Heart right ventricle (tissue), 16 donors: ENCODE data around the gene SEMA3A. TPM values are rescaled to one million over a fixed set of nuclear protein-coding genes. Genes with fewer than 3 reads are reported as not detected.
"Not testable (repeated sequence)": the region's sequence is repeated elsewhere in the genome, so short reads cannot be mapped to it uniquely, and the experiment has no call there.

Experiments used
- ATAC-seq, 8 donors: fragments of 200-7000 bp; cut with Tn5 transposase; one replicate each; pipeline ENCODE4 v1.9.1; 2020; ENCODE audit warnings: mild to moderate bottlenecking in 8 of 8, moderate library complexity in 8 of 8, moderate number of reproducible peaks in 1 of 8
- DNase-seq, 2 donors: peaks; one replicate each; pipeline ENCODE4 v3.0.0-alpha.2; 2020
- H3K27ac ChIP-seq, 10 donors: fragments of 200-600 bp; sonication (generic) in 2 of 10; one replicate each; pipeline versions ENCODE4 v1.5.0 to v1.8.0; 2020 to 2022; ENCODE audit warnings: mild to moderate bottlenecking in 3 of 10
- H3K27me3 ChIP-seq, 7 donors: fragments of 200-600 bp; one replicate each; pipeline ENCODE4 v1.8.0; 2021 to 2022; ENCODE audit warnings: mild to moderate bottlenecking in 2 of 7
- H3K36me3 ChIP-seq, 9 donors: fragments of 200-600 bp; sonication (generic) in 1 of 9; one replicate each; pipeline versions ENCODE4 v1.5.0 to v1.8.0; 2020 to 2022; ENCODE audit warnings: mild to moderate bottlenecking in 2 of 9
- H3K4me1 ChIP-seq, 9 donors: fragments of 200-600 bp; sonication (generic) in 1 of 9; one replicate each; pipeline versions ENCODE4 v1.5.0 to v1.8.0; 2020 to 2022; ENCODE audit warnings: mild to moderate bottlenecking in 4 of 9
- H3K4me3 ChIP-seq, 10 donors: fragments of 200-600 bp; sonication (generic) in 2 of 10; one replicate each; pipeline versions ENCODE4 v1.5.0 to v1.8.0; 2020 to 2022; ENCODE audit warnings: mild to moderate bottlenecking in 7 of 10, moderate library complexity in 2 of 10
- H3K9me3 ChIP-seq, 11 donors: fragments of 200-600 bp in 10 of 11; sonication (generic) in 2 of 11; one replicate each; pipeline versions ENCODE4 v1.5.0 to v1.8.0; 2013 to 2022; ENCODE audit warnings: mild to moderate bottlenecking in 2 of 11, control low read depth in 1 of 11, moderate library complexity in 1 of 11
- WGBS, 2 donors: extraction: QIAGEN DNeasy Blood & Tissue Kit; methylation state at CpG; one replicate each; pipeline ENCODE4 v1.1.7; 2013; ENCODE audit warnings: inconsistent platforms in 1 of 2; 5-methylcytosine and 5-hydroxymethylcytosine counted together
- intact Hi-C, 10 donors: fragments of 100-400 bp; cut with DNase I; formaldehyde crosslinking; loops; one replicate each; pipeline versions ENCODE4 v1.11.1 to v1.14.2; 2022
- polyA plus RNA-seq, 2 donors: library from polyadenylated mRNA; stranded (reverse); fragments of 200-250 nt; gene quantifications; one replicate each; pipeline ENCODE4 v1.2.3, GENCODE V29; 2013
- total RNA-seq, 10 donors: library from RNA; stranded (reverse); fragmentation: NEBNext Ultra II Directional in 3 of 10; extraction: Animal tissue kit (Norgen Biotek cat#: 25700) in 3 of 10; gene quantifications; one replicate each; pipeline versions ENCODE4 v1.2.1 to v1.2.4, GENCODE V29; 2021 to 2023
- TF ChIP-seq, protein P1 (sequence below), 9 donors: fragments of 200-600 bp; sonication (generic) in 2 of 9; IDR thresholded peaks; one replicate each; pipeline versions ENCODE4 v1.5.0 to v1.8.0; 2021 to 2022; ENCODE audit warnings: antibody characterized with exemption in 9 of 9, mild to moderate bottlenecking in 5 of 9, moderate library complexity in 1 of 9
- donor health status: Arrhythmogenic right ventricular cardiomyopathy.
- donor health status: ischemic (EF 13 %, LVEDD 7.1; RV severe dilation, severe dysfunction).
- donor health status: healthy with polysubstance abuse.
- donor health status: DM: no; HTN: yes; CAD: no.
- donor health status: DM: no; HTN: no; CAD: no.
- donor health status: ischemic (EF 25% LVEDD 6.9; RV normal size, moderate dysfunction).
- donor health status: ischemic (EF 25% LVEDD 5.7; RV mildly dilated, moderate dysfunction).
- donor health status: healthy.
- donor health status: DM: yes; HTN: yes; CAD: no.
- donor health status: Ischemic cardiomyopathy.
- donor health status: ischemic (EF 35%, LVEDD 5.7; RV mildly dilated, moderate dysfunction).
- donor health status: nonischemic (EF 11% LVEDD 7.7; RV severe dilation, severe dysfunction).
- donor health status: DM: yes; HTN: yes; CAD: no.
- donor health status: PGD.
- donor health status: ischemic (EF 29% LVEDD 5.4; RV normal size, mild dysfunction).
- donor health status: nonischemic (EF 23%, LVEDD 6.1; RV moderate dilation, normal function).

SEMA3A gene
- total and polyA plus RNA-seq, 12 donors = 0.19 to 5.3 (median 1.5) TPM

DNA sequence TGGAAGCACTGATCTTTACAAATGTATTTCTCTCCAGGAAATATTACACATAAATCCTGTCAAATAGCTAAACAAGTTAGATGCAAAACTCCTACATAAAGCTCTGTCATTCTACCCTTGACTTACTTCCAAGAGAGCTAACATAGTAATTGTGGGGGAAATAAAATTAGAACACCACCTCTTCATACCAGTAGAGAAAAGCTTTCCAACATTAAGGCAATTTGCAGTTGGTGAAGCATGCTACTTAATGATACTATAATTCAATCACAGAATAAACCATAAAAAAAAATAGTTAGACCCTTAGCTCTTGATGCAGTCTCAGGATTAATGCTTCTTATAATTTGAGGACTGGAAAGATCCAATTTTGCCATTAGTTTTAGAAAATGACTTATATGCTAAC, 35.2 kb downstream of the SEMA3A start:
- no peaks in the 10 kb centered on the region for H3K36me3 ChIP-seq
- TF ChIP-seq, protein P1, sequence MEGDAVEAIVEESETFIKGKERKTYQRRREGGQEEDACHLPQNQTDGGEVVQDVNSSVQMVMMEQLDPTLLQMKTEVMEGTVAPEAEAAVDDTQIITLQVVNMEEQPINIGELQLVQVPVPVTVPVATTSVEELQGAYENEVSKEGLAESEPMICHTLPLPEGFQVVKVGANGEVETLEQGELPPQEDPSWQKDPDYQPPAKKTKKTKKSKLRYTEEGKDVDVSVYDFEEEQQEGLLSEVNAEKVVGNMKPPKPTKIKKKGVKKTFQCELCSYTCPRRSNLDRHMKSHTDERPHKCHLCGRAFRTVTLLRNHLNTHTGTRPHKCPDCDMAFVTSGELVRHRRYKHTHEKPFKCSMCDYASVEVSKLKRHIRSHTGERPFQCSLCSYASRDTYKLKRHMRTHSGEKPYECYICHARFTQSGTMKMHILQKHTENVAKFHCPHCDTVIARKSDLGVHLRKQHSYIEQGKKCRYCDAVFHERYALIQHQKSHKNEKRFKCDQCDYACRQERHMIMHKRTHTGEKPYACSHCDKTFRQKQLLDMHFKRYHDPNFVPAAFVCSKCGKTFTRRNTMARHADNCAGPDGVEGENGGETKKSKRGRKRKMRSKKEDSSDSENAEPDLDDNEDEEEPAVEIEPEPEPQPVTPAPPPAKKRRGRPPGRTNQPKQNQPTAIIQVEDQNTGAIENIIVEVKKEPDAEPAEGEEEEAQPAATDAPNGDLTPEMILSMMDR (IDR thresholded peaks at IDR 0.05) = no peak

DNA sequence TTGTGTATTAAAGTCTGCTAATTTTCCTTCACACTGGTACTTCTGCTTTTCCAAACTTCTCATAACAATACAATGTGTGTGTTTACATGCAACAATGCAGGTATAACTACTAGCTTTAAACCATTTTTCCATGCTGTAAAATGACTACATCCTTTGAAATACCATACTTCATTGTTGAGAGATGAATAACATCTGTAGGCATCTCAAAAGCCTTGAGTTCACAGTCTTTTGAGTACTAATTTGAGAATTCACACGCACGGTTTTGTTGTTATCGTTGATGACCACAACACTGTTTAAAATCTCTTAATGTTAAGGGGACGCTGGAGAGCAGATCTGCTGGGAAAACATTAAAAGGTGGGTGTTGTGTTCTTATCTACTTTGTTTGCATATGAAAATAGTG, 37.4 kb downstream of the SEMA3A start:
- no peak overlapping the region for H3K4me3 ChIP-seq
- TF ChIP-seq, protein P1 (IDR thresholded peaks at IDR 0.05) = no peak
- no peaks in the 10 kb centered on the region for H3K36me3 ChIP-seq
- no peaks in the 10 kb centered on the region for H3K9me3 ChIP-seq
- no peak for ATAC-seq
- no peak for DNase-seq
- no peaks in the 10 kb centered on the region for H3K4me1 ChIP-seq
- no peaks in the 10 kb centered on the region for H3K27me3 ChIP-seq
- 79 to 82% methylated on average over 4 of the region's 4 CpGs for WGBS, 2 donors
- intact Hi-C loops = no loop called here
- no peak overlapping the region for H3K27ac ChIP-seq

More for the DNA sequence above, 35.2 kb downstream of the SEMA3A start:
- intact Hi-C loops = no loop called here
- Histone ChIP-seq H3K9me3 (no peaks in the 10 kb centered on the region), H3K4me1 (no peaks in the 10 kb centered on the region), H3K27me3 (no peaks in the 10 kb centered on the region), H3K27ac (no peak overlapping the region), H3K4me3 (no peak overlapping the region)
- DNase-seq = no peak
- no peak for ATAC-seq

DNA sequence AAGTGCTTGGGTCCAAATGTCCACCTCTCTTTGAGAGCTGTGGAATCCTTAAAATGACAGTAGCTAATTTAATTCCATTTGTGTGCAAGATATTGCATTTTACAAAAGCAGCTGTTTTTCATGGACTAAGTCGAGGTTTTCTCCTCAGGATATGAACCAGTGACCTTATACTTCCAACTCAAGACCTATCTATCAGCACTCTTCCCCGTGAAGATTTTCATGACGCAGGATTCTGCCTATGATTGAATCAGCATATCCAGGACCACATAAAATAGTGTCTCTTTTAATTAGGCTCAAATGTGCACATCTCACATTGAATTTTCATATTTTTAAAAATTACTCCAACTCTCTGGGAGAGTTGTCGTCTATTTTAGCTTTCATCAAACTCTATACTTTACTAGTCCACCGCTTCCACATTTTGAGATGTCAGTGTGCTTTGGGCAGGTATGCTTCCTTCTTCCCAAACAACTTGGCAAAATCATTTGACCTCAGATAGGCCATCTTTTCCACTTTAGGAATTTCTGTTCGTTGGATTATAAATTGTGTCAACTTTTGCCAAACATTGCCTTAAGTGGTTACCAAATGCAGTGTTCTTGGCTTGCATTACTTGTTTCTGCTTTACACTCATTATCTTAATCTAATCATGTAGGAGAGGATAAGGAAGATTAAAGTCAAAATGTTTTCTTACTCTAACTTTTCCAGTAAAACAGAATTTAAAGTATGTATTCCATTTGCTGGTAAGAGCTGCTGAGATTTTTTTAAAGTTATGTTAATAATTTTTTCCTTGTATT, 39.4 kb downstream of the SEMA3A start:
- Histone ChIP-seq H3K27me3 (no peaks in the 10 kb centered on the region), H3K4me3 (no peak overlapping the region), H3K9me3 (no peaks in the 10 kb centered on the region), H3K4me1 (no peaks in the 10 kb centered on the region), H3K36me3 (no peaks in the 10 kb centered on the region), H3K27ac (no peak overlapping the region)
- TF ChIP-seq, protein P1 (IDR thresholded peaks at IDR 0.05) = no peak
- intact Hi-C loops = no loop called here
- DNase-seq = no peak
- 66 to 70% methylated on average over 6 of the region's 6 CpGs for WGBS, 2 donors
- ATAC-seq = no peak

DNA sequence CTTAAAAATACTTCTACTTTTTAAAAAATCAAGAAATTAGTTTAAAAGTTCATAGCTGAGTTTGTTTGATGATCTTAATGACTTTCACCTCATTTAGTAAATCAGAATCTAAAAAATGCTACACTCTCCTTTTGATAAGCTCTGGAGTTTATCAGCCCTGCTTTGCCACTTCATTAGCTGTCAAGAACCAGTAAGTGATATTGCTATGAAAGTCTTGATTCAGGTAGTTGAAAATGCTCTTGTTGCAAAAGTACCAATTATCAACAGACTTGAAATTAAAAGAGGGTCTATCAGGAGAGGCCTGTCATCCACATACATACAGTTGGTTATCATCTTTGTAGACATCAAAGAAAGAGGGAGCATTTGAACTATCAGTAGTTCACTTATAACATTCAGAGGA, 41.6 kb downstream of the SEMA3A start:
- intact Hi-C loops = no loop called here
- TF ChIP-seq, protein P1 (IDR thresholded peaks at IDR 0.05) = no peak

DNA sequence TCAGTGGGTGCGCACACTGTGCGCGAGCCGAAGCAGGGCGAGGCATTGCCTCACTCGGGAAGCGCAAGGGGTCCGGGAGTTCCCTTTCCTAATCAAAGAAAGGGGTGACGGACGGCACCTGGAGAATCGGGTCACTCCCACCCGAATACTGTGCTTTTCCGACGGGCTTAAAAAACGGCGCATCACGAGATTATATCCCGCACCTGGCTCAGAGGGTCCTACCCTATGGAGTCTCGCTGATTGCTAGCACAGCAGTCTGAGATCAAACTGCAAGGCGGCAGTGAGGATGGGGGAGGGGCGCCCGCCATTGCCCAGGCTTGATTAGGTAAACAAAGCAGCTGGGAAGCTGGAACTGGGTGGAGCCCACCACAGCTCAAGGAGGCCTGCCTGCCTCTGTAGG, 44.2 kb downstream of the SEMA3A start:
- WGBS, 2 donors = 97% methylated on average over 22 of the region's 22 CpGs
- H3K36me3 ChIP-seq, H3K27me3 ChIP-seq, ATAC-seq, H3K27ac ChIP-seq, H3K9me3 ChIP-seq, DNase-seq, H3K4me3 ChIP-seq, H3K4me1 ChIP-seq, intact Hi-C loops: not testable (repeated sequence)

More for the DNA sequence above, 41.6 kb downstream of the SEMA3A start:
- DNase-seq (no peak), ATAC-seq (no peak)
- H3K4me3 ChIP-seq = no peak overlapping the region
- no peaks in the 10 kb centered on the region for H3K9me3 ChIP-seq
- no peaks in the 10 kb centered on the region for H3K4me1 ChIP-seq
- no peaks in the 10 kb centered on the region for H3K36me3 ChIP-seq
- no peak overlapping the region for H3K27ac ChIP-seq
- H3K27me3 ChIP-seq = no peaks in the 10 kb centered on the region
